ENCODE data around the gene TNFRSF4.
"Not testable (repeated sequence)": the region's sequence is repeated elsewhere in the genome, so short reads cannot be mapped to it uniquely, and the experiment has no call there.

Gene TNFRSF4

DNA sequence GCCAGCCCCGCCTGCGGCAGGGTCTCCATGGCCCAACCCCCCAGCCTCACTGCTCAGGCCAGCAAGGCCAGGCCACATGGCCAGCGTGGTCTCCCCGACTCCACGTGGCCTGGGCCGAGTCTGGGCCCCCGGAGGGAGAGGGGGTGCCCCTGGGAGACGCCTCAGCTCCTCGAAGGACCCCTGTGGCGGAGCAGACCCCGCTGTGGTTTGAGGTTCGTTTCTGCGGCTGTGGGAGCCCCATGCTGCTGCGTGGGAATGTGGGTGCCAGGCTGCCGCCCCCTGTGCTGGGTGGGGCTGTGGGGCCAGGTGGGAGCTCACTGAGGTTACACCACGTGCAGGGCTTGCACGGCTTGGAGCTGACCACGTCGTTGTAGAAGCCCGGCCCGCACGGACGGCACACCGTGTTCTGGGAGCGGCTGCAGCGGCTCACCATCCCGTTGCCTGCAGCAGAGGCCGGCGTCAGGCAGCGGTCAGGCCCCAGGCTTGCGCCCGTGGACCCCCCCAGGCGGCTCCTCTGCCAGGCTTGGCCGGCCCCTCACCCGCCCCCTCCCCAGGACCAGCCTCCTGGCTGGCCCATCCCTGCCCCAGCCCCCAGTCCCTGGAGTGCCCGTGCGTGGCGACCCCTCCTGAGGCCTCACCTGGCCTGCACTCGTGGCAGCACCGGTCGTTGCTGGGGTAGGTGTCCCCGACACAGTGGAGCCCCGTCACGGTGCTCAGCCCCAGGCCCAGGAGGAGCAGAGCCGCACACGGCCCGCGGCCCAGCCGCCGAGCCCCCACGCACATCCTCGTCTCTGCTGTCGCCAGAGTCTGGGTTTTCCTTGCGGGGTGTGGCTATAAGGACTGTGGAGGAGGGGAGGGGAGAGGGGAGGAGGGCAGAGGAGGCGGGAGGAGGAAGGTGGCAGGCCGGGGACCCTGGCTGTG lies at the start of gene TNFRSF4:
Gene TNFRSF4 (minus strand): TSS at position 809 of the 921 bp plus-strand sequence. CDS start 26 bp downstream, at position 783.
- DNase-seq = peak; percentile 51

DNA sequence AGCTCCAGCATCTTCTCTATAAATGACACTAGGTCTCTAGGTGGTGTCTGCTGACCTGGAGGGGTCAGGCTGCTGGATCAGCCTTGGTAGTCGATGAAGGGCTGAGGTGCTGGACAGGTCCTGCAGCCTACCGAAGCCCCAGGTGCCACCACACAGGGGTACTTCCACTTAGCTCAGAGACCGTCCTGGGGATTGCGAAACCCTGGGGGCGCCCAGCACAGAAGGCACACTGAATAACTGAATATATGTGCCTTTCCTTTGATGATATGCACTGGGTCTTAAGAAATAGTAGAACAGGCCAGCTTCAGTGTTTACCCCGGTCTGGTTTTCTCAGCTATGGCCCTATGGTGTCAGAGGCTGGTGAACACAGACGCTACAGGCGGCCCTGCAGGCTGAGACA lies 48.8 kb upstream of the TNFRSF4 start:
- DNase-seq = no peak

DNA sequence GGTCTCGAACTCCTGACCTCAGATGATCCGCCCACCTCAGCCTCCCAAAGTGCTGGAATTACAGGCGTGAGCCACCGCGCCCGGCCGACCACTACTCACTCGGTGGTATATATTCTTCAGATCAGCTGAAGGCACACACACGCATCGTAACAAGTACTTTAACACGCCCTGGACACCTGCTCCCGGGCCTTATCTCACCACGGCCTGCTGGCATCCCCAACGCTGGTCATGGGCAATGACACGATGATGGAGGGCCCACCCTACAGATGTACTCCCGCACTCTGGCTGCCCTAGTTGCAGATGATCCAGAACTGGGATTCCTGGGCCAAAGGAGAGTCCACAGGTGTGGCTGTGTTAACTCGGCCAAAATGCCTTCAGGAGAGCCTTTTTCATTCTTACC lies 48.1 kb upstream of the TNFRSF4 start:
- DNase-seq = no peak

DNA sequence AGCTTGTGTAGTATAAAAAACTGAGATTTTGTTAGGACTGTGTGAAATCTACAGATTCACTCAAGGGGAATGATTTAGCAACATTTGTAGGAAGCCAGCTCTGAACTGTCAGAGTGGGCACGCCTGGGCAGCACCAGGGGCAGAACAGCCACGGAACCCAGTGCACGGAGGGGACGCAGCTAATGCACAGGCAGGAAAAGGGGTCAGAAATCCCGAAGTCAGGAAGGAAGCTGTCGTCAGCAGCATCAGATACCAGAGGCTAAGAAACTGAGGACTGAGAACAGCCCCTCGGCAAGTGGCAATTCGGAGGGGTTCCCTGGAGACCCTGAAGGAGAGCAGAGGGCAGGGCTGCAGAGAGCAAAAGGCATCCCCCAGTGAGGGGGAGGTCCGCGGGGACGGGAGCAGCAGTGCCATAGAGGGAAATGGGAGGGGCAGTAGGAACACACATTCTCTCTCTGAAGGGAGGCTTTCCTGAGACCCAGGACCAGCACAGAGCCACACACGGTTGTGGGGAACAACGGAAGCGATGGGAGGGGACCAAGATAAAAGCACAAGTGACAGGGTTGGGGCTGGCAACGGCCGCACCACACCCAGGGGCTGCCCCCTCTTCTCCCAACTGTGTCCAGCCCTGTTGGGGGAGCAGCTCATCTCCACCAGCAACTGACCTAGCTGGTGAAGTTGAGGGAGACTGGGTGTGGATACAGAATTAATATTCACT lies 47.0 kb upstream of the TNFRSF4 start:
- no peak for DNase-seq

DNA sequence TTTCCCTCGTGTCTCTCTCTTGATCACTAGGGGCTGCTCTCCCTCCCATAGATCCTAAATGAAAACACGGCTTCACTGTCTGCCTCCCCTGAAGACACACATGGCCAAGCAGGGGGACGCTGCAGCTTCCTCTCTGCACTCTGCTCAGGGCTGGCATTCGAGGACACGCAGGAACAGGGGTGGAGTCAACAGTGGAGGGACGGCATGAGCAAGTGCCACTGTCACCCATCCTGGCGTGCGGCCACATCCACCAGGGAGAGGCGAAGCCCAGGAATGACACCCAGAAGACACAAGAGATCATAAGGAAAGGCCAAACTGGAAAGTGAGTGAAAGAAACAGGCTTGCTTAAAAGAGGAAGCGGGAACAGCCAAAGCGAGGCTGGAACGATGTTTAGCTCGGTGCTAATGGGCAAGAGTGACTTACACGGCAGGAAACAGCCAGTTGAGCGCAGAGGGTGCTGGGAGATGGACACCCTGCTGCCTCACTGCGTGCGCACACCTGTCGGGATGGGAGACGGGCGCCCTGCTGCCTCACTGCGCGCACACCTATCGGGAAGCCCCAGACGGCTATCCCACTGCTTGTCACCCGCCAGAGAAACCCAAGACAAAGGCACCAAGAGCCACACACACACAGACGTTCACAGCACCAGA lies 46.1 kb upstream of the TNFRSF4 start:
- no peak for DNase-seq

DNA sequence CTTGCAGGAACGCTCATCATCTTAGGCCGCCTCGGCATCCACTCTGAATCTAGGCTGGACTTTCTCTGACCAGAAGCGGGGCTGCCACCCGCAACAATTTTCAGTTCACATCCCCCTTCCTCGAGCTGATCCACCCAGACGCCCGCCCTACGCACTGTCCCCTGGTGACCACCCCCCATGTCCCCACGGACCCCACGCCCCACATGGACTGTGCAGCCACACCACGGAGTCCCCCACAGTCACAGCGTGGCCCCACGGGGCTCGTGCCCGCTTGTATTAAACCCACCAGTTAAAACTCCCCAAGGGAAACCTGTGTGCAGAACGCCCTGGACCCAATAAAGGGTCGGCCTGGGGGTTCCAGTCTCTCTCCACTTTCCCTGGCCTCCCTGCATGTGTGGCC lies 45.6 kb upstream of the TNFRSF4 start:
- DNase-seq = no peak

DNA sequence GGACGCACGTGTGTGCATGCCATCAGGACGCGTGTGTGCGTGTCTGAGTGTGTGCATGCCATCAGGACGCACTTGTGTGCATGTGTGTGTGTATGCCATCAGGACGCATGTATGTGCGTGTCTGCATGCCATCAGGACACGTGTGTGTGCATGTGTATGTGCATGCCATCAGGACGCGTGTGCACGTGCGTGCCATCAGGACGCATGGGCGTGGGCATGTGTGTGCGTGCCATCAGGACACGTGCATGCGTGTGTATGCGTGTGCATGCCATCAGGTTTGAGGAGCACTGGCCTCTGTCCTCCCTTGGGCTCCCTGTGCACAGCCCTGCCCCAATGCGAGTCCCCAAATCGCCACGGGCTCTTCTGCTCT lies 45.2 kb upstream of the TNFRSF4 start:
- DNase-seq = no peak

DNA sequence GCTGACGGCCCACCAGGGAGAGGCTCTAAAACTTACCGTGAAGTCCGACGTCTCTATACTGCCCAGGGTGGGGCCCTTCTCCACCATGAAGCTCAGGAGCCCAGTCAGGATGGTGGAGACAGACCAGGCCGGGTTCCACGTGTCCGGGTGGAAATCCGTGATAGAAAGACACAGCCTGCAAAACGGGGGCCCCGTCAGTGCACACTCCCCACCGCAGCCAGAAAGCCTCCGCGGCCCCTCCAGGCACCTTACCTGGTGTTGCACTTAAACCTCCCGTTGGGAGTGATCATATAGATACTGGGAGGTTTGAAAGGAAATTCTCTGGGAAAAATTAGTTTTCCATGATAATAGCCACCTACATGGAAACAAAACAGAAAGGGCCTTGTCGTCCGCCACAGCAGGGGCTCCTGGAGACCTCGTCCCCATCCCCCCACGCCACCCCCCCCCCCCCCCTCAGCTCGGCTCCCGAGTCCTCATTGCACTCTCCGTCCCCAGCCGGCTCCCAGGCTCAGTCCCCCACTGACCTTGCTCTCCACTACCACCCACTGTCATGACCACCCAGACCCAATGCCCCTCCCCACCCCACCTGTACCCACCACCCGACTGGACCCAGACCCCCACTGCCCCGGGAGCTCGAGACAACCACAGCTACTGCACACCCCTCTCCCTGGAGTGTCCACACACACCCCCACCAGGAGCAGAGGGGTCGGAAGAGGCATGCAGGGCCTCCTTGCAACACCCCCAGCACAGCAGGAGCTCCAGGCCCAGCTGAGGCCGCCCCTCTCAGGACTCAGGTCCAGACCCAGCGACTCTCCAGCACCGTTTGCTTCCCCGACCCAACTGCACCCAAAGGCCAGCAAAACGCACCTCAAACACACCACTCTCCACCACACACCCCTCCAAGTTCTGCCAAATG lies 43.3 kb upstream of the TNFRSF4 start:
- DNase-seq = no peak

DNA sequence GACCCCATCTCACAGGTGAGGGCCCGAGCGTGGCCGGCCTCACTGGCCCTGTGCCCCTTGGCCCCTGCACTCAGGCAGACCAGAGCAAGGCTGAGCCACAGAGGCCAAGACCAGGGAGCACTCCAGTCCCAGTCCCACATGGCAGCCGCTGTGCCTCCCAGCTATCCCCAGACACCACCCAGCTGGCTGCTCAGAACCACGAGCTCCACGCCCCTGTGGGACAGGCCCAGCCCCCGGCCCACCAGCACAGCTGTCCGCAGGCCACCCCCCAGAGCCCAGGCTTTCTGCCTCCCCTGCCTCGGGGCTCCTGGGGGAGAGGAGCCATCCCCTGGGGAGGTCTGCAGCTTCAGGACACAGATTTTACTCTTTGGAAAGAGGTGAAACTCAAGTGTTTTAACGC lies 41.7 kb upstream of the TNFRSF4 start:
- DNase-seq = no peak

DNA sequence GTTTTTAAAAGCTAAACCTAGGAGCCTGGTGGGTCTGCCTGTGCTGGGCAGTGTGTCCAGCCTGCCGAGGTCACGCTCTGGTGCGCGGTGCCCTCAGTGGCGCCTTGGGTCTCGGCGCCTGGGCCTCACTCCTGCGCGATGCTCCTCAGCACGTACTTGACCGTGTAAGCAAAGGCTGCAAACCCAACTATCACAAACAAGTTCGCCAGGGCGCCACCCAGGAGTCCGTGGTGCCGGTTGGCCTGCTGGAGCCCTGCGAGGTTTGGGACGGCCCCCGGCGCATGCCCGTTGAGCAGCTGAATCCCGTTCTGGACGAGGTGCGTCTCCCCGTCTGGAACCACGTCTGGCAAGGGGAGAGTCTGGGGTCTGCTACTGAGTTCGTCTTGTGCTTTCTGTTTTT lies 41.1 kb upstream of the TNFRSF4 start:
- DNase-seq = no peak

DNA sequence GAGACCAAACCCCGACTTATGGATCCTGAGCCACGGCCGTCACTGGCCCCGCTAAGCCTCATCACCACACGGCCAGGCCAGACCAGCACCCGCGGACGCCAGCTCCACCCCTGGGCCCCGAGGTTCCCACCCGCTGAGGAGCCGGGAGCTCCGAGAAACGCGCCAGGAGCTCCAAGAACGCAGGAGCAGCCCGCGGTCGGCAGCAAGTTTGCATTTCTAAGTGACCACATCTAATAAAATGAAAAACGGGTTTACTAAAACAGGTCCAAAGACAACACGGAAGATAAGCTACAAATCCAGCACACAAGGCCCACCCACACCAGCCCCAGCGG lies 40.7 kb upstream of the TNFRSF4 start:
- DNase-seq = no peak

DNA sequence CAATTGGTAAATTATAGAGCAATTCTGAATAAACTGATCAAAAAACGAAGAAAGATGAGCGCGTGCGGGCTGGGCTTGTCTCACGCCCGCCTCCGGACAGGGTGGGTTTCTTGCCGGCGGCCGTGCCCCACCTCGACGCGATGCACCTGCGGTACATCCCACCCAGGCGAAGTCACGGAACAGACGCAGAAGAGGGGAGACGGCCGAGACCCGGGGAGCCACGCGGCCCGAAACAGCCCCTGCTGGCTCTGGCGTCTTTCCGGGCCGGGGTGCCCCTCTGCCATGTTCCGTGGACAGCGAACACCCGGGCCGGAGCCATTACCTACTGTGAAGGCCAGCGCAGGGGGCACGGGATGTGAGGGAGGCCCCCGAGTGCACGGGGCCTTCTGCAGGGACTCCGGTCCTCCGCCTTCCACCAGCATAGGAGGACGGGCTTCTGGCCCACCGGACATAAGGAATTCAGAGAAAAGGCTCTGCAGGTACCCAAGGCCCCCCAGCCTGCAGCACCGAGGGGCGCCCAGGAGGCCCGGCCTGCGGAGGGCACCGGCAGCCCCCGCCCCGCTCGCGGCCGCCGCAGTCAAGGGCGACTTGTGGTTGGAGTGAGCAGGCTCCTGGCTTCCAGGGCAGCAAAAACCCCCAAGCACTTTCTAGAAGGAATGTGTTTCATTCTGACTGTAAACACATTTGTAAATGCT lies 40.2 kb upstream of the TNFRSF4 start:
- DNase-seq = no peak

DNA sequence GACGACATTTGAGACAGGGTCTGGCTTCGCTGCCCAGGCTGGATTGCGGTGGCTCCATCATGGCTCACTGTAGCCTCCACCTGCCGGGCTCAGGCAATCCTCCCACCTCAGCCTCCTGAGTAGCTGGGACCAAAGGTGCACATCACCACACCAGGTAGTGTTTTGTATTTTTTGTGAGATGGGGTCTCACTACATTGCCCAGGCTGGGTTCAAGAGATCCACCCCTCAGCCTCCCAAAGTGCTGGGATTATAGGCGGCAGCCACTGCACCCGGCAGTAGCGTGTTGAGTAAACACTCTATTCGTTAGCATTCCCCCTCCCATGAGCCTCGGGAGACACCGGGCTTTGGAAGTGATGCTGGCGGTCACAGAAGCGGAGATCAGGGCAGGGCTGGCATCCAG lies 39.4 kb upstream of the TNFRSF4 start:
- DNase-seq = no peak

DNA sequence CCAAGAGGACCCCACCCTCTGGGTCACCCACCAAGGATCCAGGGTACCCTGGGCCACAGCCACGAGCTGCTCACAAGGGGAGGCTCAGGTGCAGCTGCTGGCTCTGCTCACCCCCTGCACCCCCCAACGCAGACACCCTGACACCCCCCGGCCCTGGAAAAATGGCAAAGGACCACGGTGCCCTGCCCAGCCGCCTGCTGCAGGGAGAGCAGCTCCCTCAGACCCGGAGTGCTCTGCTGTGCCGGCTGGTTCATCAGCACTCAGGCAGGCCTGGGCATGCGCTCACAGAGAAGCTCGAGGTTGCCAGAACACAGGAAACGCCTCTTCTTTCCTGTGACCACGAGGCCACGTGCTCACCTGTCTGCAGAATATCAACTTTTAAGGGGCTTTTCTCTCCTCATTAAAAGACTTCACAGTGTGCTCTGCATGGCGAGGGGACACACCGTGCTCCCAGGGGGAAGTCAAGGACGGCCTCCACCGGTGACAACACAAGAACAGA lies 36.9 kb upstream of the TNFRSF4 start:
- peak; percentile 82 for DNase-seq

DNA sequence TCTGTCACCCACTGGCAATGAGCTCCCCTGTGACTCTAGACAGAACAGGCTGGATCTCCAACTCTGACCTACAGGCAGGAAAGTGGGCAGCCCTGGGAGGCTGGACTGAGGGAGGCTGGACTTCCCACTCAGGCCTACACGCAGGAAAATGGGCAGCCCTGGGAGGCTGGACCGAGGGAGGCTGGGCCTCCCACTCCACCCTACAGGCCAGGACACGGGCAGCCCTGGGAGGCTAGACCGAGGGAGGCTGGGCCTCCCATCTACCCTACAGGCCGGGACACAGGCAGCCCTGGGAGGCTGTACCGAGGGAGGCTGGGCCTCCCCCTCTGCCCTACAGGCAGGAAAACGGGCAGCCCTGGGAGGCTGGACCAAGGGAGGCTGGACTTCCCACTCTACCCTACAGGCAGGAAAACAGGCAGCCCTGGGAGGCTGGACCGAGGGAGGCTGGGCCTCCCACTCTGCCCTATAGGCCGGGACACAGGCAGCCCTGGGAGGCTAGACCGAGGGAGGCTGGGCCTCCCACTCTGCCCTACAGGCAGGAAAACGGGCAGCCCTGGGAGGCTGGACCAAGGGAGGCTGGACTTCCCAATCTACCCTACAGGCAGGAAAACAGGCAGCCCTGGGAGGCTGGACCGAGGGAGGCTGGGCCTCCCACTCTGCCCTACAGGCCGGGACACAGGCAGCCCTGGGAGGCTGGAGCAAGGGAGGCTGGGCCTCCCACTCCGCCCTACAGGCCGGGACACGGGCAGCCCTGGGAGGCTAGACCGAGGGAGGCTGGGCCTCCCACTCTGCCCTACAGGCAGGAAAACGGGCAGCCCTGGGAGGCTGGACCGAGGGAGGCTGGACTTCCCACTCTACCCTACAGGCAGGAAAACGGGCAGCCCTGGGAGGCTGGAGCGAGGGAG lies 34.3 kb upstream of the TNFRSF4 start:
- DNase-seq = not testable (repeated sequence)

DNA sequence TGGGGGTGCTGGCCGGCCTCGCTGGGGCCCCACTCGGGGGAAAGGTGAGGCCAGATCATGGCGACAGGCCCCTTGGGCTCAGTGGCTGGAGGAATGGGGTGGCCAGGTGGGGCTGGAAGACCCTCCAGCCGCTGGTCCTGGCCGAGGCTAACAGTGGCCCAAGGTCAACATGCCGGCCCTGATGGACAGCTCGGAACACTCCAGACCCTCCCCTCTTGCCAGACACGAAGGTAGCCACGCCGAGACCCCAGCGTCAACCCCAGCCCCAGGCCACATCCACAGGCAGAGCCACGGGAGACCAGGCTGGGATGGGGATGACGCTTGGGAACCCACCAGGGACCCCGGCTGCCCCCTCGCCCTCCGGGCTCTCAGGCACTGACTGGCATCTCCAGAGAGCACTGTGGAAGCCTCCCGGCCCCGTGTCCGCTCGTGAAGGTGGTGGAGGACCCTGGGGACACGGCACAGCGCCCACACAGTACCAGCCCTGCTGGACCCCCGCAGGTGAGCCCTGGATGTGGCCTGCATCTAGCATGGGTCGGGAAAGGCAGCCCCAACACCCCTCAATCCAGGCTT lies 33.5 kb upstream of the TNFRSF4 start:
- DNase-seq = no peak

DNA sequence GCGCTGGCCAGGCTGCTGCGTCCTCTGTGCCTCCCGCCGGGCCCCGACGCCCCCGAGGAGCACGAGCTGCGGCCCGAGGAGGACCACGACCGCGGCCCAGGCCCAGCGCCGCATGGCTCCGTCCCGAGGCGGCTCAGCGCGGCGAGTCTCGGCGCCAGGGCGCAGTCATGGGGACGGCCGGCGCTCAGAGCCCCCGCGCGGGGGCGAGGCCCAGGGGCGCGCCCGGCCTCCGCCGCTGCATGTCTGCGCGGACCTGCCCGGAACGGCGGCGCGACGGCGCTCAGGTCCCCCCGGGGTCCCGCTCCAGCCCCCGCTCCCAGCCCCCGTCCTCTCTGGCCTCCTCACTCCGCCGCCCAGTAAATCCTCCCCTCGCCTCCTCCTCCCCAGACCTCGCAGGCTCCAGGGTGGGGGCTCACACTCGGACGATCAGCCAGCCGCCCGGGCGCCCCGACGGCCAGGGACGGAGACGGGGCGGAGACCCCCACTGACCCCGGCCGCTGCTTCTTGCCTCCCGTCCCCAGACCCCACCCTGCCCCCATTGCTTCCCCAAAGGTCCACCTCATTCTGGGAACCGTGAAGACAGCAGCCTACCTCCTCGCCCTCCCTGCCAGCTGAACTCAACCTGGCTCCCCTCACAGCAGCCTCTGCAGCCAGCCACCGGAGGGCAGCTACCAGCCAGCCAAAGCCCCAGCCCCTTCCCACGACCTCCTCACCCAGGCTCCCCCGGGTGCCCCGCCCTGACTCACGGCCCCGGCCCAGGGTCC lies 32.8 kb upstream of the TNFRSF4 start, which contains the start of gene C1QTNF12:
Gene C1QTNF12 (minus strand): TSS at position 146 of the 764 bp plus-strand sequence. CDS start 32 bp downstream, at position 114.
- DNase-seq = no peak

DNA sequence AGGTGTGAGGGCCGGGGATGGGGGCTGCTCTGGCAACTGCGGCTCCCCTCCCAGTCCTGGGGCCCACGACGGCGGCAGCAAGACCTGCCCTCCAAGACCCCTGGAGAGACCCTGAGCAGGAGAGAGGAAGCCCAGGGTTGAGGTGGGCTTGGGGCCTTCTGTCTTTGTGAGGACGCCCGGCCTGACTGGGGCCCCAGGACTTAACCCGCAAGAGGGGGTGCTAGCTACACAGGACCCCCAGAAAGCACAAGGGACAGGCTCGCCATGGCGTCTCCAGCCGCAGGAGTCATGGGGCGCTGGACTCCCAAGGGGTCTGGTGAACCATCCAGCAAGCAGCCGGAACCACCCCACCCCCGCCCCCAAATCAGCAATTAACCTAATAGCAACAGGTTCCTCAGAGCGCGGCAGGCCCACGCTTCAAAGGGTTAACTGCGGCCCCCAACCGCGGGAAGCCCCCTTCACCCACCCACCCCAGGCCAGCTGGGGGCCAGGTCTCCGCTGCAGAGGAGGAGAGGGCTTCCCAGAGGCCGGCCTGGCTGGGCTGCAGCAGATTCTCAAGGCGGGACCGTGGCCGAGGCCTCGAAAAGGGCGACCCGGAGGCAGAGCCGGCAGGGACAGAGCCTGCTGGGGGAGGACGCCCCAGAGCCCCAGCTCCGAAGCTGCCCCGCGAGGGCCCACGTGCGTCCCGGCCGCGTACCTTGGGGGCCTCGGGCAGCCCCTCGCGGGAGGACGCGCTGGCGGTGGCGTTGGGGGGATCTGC lies 32.0 kb upstream of the TNFRSF4 start:
- no peak for DNase-seq

Measured in activated CD4-positive, alpha-beta T cell treated with anti-CD3 and anti-CD28 coated beads, Interleukin-10, Interleukin-2, amounts not matched to agents 100 ng/mL and 50 ng/mL, durations not matched to agents 16 hours and 8 hours (primary cell).